ENCODE measurements around the gene CXorf49.
A peak's percentile ranks its signal among the peaks of the same experiment; 100 is the strongest.
"Not testable (repeated sequence)": the region's sequence is repeated elsewhere in the genome, so short reads cannot be mapped to it uniquely, and the experiment has no call there.

CXorf49 gene

GRCh38 chrX:71716323-71716722, 1.8 kb downstream of the CXorf49 start:
- not testable (repeated sequence) for H3K4me3 ChIP-seq (ENCODE audit: low read depth in 1 of 2, low read length in 2 of 2); H3K79me2 ChIP-seq (ENCODE audit: insufficient read depth, low read length); H3K27me3 ChIP-seq (ENCODE audit: insufficient read depth, low read length, poor library complexity); DNase-seq; H3K9me3 ChIP-seq (ENCODE audit: insufficient read depth, low read length, severe bottlenecking); H4K20me1 ChIP-seq (ENCODE audit: insufficient read depth, low read length); H3K9ac ChIP-seq (ENCODE audit: low read depth, low read length); H3K27ac ChIP-seq (ENCODE audit: low read length); ATAC-seq (ENCODE audit: insufficient read depth, low read depth); H3K36me3 ChIP-seq (ENCODE audit: insufficient read depth, low read length); H3K4me2 ChIP-seq (ENCODE audit: insufficient read depth, low read length); H3K4me1 ChIP-seq (ENCODE audit: insufficient read depth, low read length); H2AFZ ChIP-seq (ENCODE audit: low read depth, low read length)

GRCh38 chrX:71715551-71715950, 2.5 kb downstream of the CXorf49 start:
- H3K79me2 ChIP-seq (ENCODE audit: insufficient read depth, low read length); H3K4me1 ChIP-seq (ENCODE audit: insufficient read depth, low read length); H3K4me2 ChIP-seq (ENCODE audit: insufficient read depth, low read length); H4K20me1 ChIP-seq (ENCODE audit: insufficient read depth, low read length); DNase-seq; H3K27ac ChIP-seq (ENCODE audit: low read length); H2AFZ ChIP-seq (ENCODE audit: low read depth, low read length); H3K9ac ChIP-seq (ENCODE audit: low read depth, low read length); H3K4me3 ChIP-seq (ENCODE audit: low read depth in 1 of 2, low read length in 2 of 2); H3K9me3 ChIP-seq (ENCODE audit: insufficient read depth, low read length, severe bottlenecking); H3K36me3 ChIP-seq (ENCODE audit: insufficient read depth, low read length); H3K27me3 ChIP-seq (ENCODE audit: insufficient read depth, low read length, poor library complexity): not testable (repeated sequence)
- ATAC-seq (ENCODE audit: insufficient read depth, low read depth) = peak; percentile 59; the same call in 2 of the 3 replicates

- not testable (repeated sequence) for H2AFZ ChIP-seq (ENCODE audit: low read depth, low read length); H3K27me3 ChIP-seq (ENCODE audit: insufficient read depth, low read length, poor library complexity); H3K9me3 ChIP-seq (ENCODE audit: insufficient read depth, low read length, severe bottlenecking); H3K4me3 ChIP-seq (ENCODE audit: low read depth in 1 of 2, low read length in 2 of 2); H3K4me1 ChIP-seq (ENCODE audit: insufficient read depth, low read length); H3K9ac ChIP-seq (ENCODE audit: low read depth, low read length); H3K27ac ChIP-seq (ENCODE audit: low read length); H3K36me3 ChIP-seq (ENCODE audit: insufficient read depth, low read length); DNase-seq; H3K4me2 ChIP-seq (ENCODE audit: insufficient read depth, low read length); H3K79me2 ChIP-seq (ENCODE audit: insufficient read depth, low read length); H4K20me1 ChIP-seq (ENCODE audit: insufficient read depth, low read length)
- peak; percentile 83 for ATAC-seq (ENCODE audit: insufficient read depth, low read depth)
These were observed 4.0 kb downstream of the CXorf49 start for GRCh38 chrX:71714064-71714463.

GRCh38 chrX:71702853-71703252, 15.2 kb downstream of the CXorf49 start:
- not testable (repeated sequence) for H3K4me1 ChIP-seq (ENCODE audit: insufficient read depth, low read length); H3K4me2 ChIP-seq (ENCODE audit: insufficient read depth, low read length); H3K27ac ChIP-seq (ENCODE audit: low read length); H3K27me3 ChIP-seq (ENCODE audit: insufficient read depth, low read length, poor library complexity); H3K9me3 ChIP-seq (ENCODE audit: insufficient read depth, low read length, severe bottlenecking); H3K4me3 ChIP-seq (ENCODE audit: low read depth in 1 of 2, low read length in 2 of 2); H3K9ac ChIP-seq (ENCODE audit: low read depth, low read length); H3K36me3 ChIP-seq (ENCODE audit: insufficient read depth, low read length); H2AFZ ChIP-seq (ENCODE audit: low read depth, low read length); H3K79me2 ChIP-seq (ENCODE audit: insufficient read depth, low read length); DNase-seq; H4K20me1 ChIP-seq (ENCODE audit: insufficient read depth, low read length)
- peak; percentile 58 for ATAC-seq (ENCODE audit: insufficient read depth, low read depth)

GRCh38 chrX:71699023-71699344, 19.1 kb downstream of the CXorf49 start:
- not testable (repeated sequence) for H3K9me3 ChIP-seq (ENCODE audit: insufficient read depth, low read length, severe bottlenecking); H3K27me3 ChIP-seq (ENCODE audit: insufficient read depth, low read length, poor library complexity); H3K9ac ChIP-seq (ENCODE audit: low read depth, low read length); H3K36me3 ChIP-seq (ENCODE audit: insufficient read depth, low read length); DNase-seq; H3K4me2 ChIP-seq (ENCODE audit: insufficient read depth, low read length); H3K4me3 ChIP-seq (ENCODE audit: low read depth in 1 of 2, low read length in 2 of 2); H4K20me1 ChIP-seq (ENCODE audit: insufficient read depth, low read length); H2AFZ ChIP-seq (ENCODE audit: low read depth, low read length); H3K4me1 ChIP-seq (ENCODE audit: insufficient read depth, low read length); ATAC-seq (ENCODE audit: insufficient read depth, low read depth); H3K27ac ChIP-seq (ENCODE audit: low read length); H3K79me2 ChIP-seq (ENCODE audit: insufficient read depth, low read length)

GRCh38 chrX:71698299-71699022, 19.6 kb downstream of the CXorf49 start:
- not testable (repeated sequence) for H3K4me2 ChIP-seq (ENCODE audit: insufficient read depth, low read length); H2AFZ ChIP-seq (ENCODE audit: low read depth, low read length); H3K27ac ChIP-seq (ENCODE audit: low read length); H3K4me3 ChIP-seq (ENCODE audit: low read depth in 1 of 2, low read length in 2 of 2); DNase-seq; H3K9ac ChIP-seq (ENCODE audit: low read depth, low read length); H3K36me3 ChIP-seq (ENCODE audit: insufficient read depth, low read length); H4K20me1 ChIP-seq (ENCODE audit: insufficient read depth, low read length); H3K79me2 ChIP-seq (ENCODE audit: insufficient read depth, low read length); H3K27me3 ChIP-seq (ENCODE audit: insufficient read depth, low read length, poor library complexity); H3K4me1 ChIP-seq (ENCODE audit: insufficient read depth, low read length); H3K9me3 ChIP-seq (ENCODE audit: insufficient read depth, low read length, severe bottlenecking)
- ATAC-seq (ENCODE audit: insufficient read depth, low read depth) = peak; percentile 60; the same call in 2 of the 3 replicates

- H3K27me3 ChIP-seq (ENCODE audit: insufficient read depth, low read length, poor library complexity); H3K4me1 ChIP-seq (ENCODE audit: insufficient read depth, low read length); H3K79me2 ChIP-seq (ENCODE audit: insufficient read depth, low read length); DNase-seq; ATAC-seq (ENCODE audit: insufficient read depth, low read depth); H3K4me3 ChIP-seq (ENCODE audit: low read depth in 1 of 2, low read length in 2 of 2); H4K20me1 ChIP-seq (ENCODE audit: insufficient read depth, low read length); H3K27ac ChIP-seq (ENCODE audit: low read length); H3K9me3 ChIP-seq (ENCODE audit: insufficient read depth, low read length, severe bottlenecking); H3K4me2 ChIP-seq (ENCODE audit: insufficient read depth, low read length); H2AFZ ChIP-seq (ENCODE audit: low read depth, low read length); H3K36me3 ChIP-seq (ENCODE audit: insufficient read depth, low read length); H3K9ac ChIP-seq (ENCODE audit: low read depth, low read length): not testable (repeated sequence)
These were observed 20.4 kb downstream of the CXorf49 start for GRCh38 chrX:71697466-71698298.

GRCh38 chrX:71696641-71697465, 21.2 kb downstream of the CXorf49 start:
- not testable (repeated sequence) for H4K20me1 ChIP-seq (ENCODE audit: insufficient read depth, low read length); H3K9me3 ChIP-seq (ENCODE audit: insufficient read depth, low read length, severe bottlenecking); H3K4me2 ChIP-seq (ENCODE audit: insufficient read depth, low read length); H3K36me3 ChIP-seq (ENCODE audit: insufficient read depth, low read length); H3K9ac ChIP-seq (ENCODE audit: low read depth, low read length); H3K27me3 ChIP-seq (ENCODE audit: insufficient read depth, low read length, poor library complexity); H3K79me2 ChIP-seq (ENCODE audit: insufficient read depth, low read length); H3K4me1 ChIP-seq (ENCODE audit: insufficient read depth, low read length); H3K4me3 ChIP-seq (ENCODE audit: low read depth in 1 of 2, low read length in 2 of 2); H2AFZ ChIP-seq (ENCODE audit: low read depth, low read length); H3K27ac ChIP-seq (ENCODE audit: low read length); DNase-seq
- ATAC-seq (ENCODE audit: insufficient read depth, low read depth) = peak; percentile 72
